GM23248 (cell line): ENCODE results near the gene DLEU7.

Experiments
- EZH2 ChIP-seq: fragments of 200-600 bp; sonication (generic); IDR thresholded peaks from 2 replicates; pipeline ENCODE4 v1.6.1; 2018; ENCODE audit warnings: antibody characterized with exemption, mild to moderate bottlenecking; ENCODE audit not compliant: insufficient read depth, poor library complexity, severe bottlenecking
- EZH2phosphoT487 ChIP-seq: fragments of 200-600 bp; sonication (generic); IDR thresholded peaks from 2 replicates; pipeline ENCODE4 v1.6.1; 2018; ENCODE audit warnings: antibody characterized with exemption, moderate library complexity, mild to moderate bottlenecking, low read depth; ENCODE audit not compliant: insufficient read depth

GRCh38 chr13:50892210-50892944 lies 48.9 kb upstream of the DLEU7 start:
- TF ChIP-seq EZH2, result no peak
- TF ChIP-seq EZH2phosphoT487, result no peak
